GM12878 (cell line): Measurements from ENCODE around the gene IPO5. TPM values are rescaled to one million over a fixed set of nuclear protein-coding genes. Genes with fewer than 3 reads are reported as not detected.

Source experiments
- ATAC-seq: fragments of 200-7000 bp; cut with Tn5 transposase; 3 replicates; pipeline ENCODE4 v1.9.1; 2020; ENCODE audit warnings: mild to moderate bottlenecking, moderate library complexity
- BruUV-seq: library from RNA; stranded (reverse); fragments of 400-500 nt; replicated peaks from 2 replicates; lab custom pipeline; 2021; lab: Mats Ljungman, UMichigan
- CTCF ChIA-PET: fragments of 300-600 bp; sonication (Branson Sonifier 250); formaldehyde crosslinking; extraction: SDS; loops from one replicate; lab custom pipeline; 2021; ENCODE audit warnings: inconsistent platforms; lab: Yijun Ruan, JAX
- POLR2A ChIA-PET: fragments of 350-600 bp; formaldehyde crosslinking; extraction: SDS; loops from one replicate; lab custom pipeline; 2021; ENCODE audit warnings: inconsistent platforms; lab: Charles Lee
- RAD21 ChIA-PET: fragments of 300-600 bp; sonication (Branson Sonifier 250); formaldehyde crosslinking; loops from one replicate; lab custom pipeline; 2023; ENCODE audit warnings: antibody characterized with exemption; ENCODE audit not compliant: unreplicated experiment; lab: Charles Lee
- SMC1A ChIA-PET: fragments of 300-600 bp; sonication (Branson Sonifier 250); formaldehyde crosslinking; loops from one replicate; lab custom pipeline; 2023; ENCODE audit not compliant: unreplicated experiment, uncharacterized antibody; lab: Charles Lee
- DNase-seq: peaks from one replicate; pipeline ENCODE4 v3.0.0-alpha.2; 2011; ENCODE audit warnings: low read depth, low spot score
- FAIRE-seq: peaks from 3 replicates; lab custom pipeline; 2011; peaks lifted over from hg19 to GRCh38; lab: Jason Lieb, UNC
- H2AFZ ChIP-seq: 2 replicates; pipeline ENCODE4 v1.6.0; 2011; ENCODE audit warnings: low read depth, low read length, control low read depth; ENCODE audit not compliant: control insufficient read depth
- H3K27ac ChIP-seq: 2 replicates; pipeline ENCODE4 v1.5.1; 2011; ENCODE audit warnings: control low read depth; ENCODE audit not compliant: control insufficient read depth, insufficient read depth
- H3K27me3 ChIP-seq, 2 experiments: replicated peaks in 1 of 2; 2 replicates each; pipeline versions ENCODE4 v1.6.0 to v1.6.1; 2011; ENCODE audit warnings: low read length in 1 of 2; ENCODE audit not compliant: control insufficient read depth in 2 of 2, insufficient read depth in 2 of 2
- H3K36me3 ChIP-seq, 2 experiments: 2 replicates each; pipeline ENCODE4 v1.5.1; 2011; ENCODE audit warnings: low read length in 1 of 2; ENCODE audit not compliant: control insufficient read depth in 2 of 2, insufficient read depth in 2 of 2
- H3K4me1 ChIP-seq: 2 replicates; pipeline ENCODE4 v1.6.1; 2011; ENCODE audit warnings: mild to moderate bottlenecking, low read length, moderate library complexity, mixed read lengths; ENCODE audit not compliant: control insufficient read depth, insufficient read depth
- H3K4me2 ChIP-seq: 2 replicates; pipeline ENCODE4 v1.6.0; 2011; ENCODE audit warnings: control low read depth; ENCODE audit not compliant: control insufficient read depth, insufficient read depth
- H3K4me3 ChIP-seq: fragments of 200-600 bp; sonication (generic); 2 replicates; pipeline ENCODE4 v1.5.1; 2016
- H3K79me2 ChIP-seq: 2 replicates; pipeline ENCODE4 v1.6.0; 2011; ENCODE audit warnings: low read length; ENCODE audit not compliant: control insufficient read depth, insufficient read depth
- H3K9ac ChIP-seq: 2 replicates; pipeline ENCODE4 v1.8.0; 2011; ENCODE audit warnings: low read length, control low read depth, mixed read lengths; ENCODE audit not compliant: control insufficient read depth, insufficient read depth
- H3K9me3 ChIP-seq: replicated peaks from 3 replicates; pipeline ENCODE4 v1.5.1; 2011; ENCODE audit warnings: mild to moderate bottlenecking, low read length; ENCODE audit not compliant: control insufficient read depth, insufficient read depth
- H4K20me1 ChIP-seq: 2 replicates; pipeline ENCODE4 v1.6.0; 2011; ENCODE audit not compliant: control insufficient read depth, insufficient read depth
- BCL11A ChIP-seq: IDR thresholded peaks from 2 replicates; pipeline ENCODE4 v1.6.1; 2011; ENCODE audit warnings: low read depth, low read length
- CBX3 ChIP-seq: fragments of 200-600 bp; sonication (generic); IDR thresholded peaks from 2 replicates; pipeline ENCODE4 v1.6.1; 2016; ENCODE audit warnings: low read depth, borderline replicate concordance
- EZH2 ChIP-seq: IDR thresholded peaks from 2 replicates; pipeline ENCODE4 v1.6.1; 2012; ENCODE audit warnings: low read depth, mild to moderate bottlenecking, control low read depth, inconsistent platforms, low read length, borderline replicate concordance; ENCODE audit not compliant: control insufficient read depth
- IRF4 ChIP-seq: IDR thresholded peaks from 2 replicates; pipeline ENCODE4 v1.6.1; 2011; ENCODE audit warnings: low read depth, low read length
- JUNB ChIP-seq: IDR thresholded peaks from 2 replicates; pipeline ENCODE4 v1.6.1; 2016; ENCODE audit warnings: antibody characterized with exemption, mild to moderate bottlenecking
- MTA2 ChIP-seq: fragments of 450-650 bp; IDR thresholded peaks from 2 replicates; pipeline ENCODE4 v1.6.1; 2016; ENCODE audit warnings: low read depth, mild to moderate bottlenecking, moderate library complexity
- NR2C1 ChIP-seq: fragments of 450-650 bp; IDR thresholded peaks from 2 replicates; pipeline ENCODE4 v1.6.1; 2017; ENCODE audit warnings: antibody characterized with exemption, mild to moderate bottlenecking, moderate library complexity
- POLR2AphosphoS2 ChIP-seq: IDR thresholded peaks from 2 replicates; pipeline ENCODE4 v1.6.1; 2011; ENCODE audit warnings: low read depth, mild to moderate bottlenecking, low read length, improper control_type of control experiment, moderate library complexity
- RAD51 ChIP-seq: fragments of 450-650 bp; IDR thresholded peaks from 2 replicates; pipeline ENCODE4 v1.6.1; 2016; ENCODE audit warnings: moderate library complexity, mild to moderate bottlenecking, inconsistent platforms
- TCF3 ChIP-seq: IDR thresholded peaks from 2 replicates; pipeline ENCODE4 v1.6.1; 2012; ENCODE audit warnings: low read depth, mild to moderate bottlenecking, low read length, borderline replicate concordance; ENCODE audit not compliant: insufficient read depth
- ZBED1 ChIP-seq: IDR thresholded peaks from 2 replicates; pipeline ENCODE4 v1.6.1; 2016; ENCODE audit warnings: borderline replicate concordance
- ZBTB4 ChIP-seq: fragments of 450-650 bp; formaldehyde crosslinking; IDR thresholded peaks from 2 replicates; pipeline ENCODE4 v1.4.0; 2022; ENCODE audit warnings: mild to moderate bottlenecking, moderate library complexity
- ZNF207 ChIP-seq: fragments of 450-650 bp; IDR thresholded peaks from 2 replicates; pipeline ENCODE4 v1.6.1; 2014; ENCODE audit warnings: antibody characterized with exemption, mild to moderate bottlenecking, borderline replicate concordance
- WGBS: methylation state at CpG from one replicate; pipeline ENCODE4 v1.1.6; 2016; ENCODE audit warnings: low lambda C conversion rate; ENCODE audit not compliant: insufficient replicate concordance, insufficient coverage; ENCODE audit errors: missing lambda C conversion rate; 5-methylcytosine and 5-hydroxymethylcytosine counted together
- in situ Hi-C: fragments of 300-500 bp; cut with MboI; formaldehyde crosslinking; loops from 9 replicates; pipeline ENCODE4 v1.14.3; 2018; ENCODE audit warnings: mixed read lengths
- intact Hi-C: fragments of 100-400 bp; cut with micrococcal nuclease; formaldehyde crosslinking; loops from one replicate; pipeline ENCODE4 v1.14.2; 2022; ENCODE audit not compliant: unreplicated experiment
- polyA plus RNA-seq, 11 experiments: library from polyadenylated mRNA; depleted of rRNA in 4 of 11; unstranded in 6 of 11; stranded (reverse) in 5 of 11; fragments of >200 nt; fragmentation: Nextera tagmentation in 4 of 11; fragmentation: Illumina TruSeq in 1 of 11; extraction: Ambion mirVana in 4 of 11; extraction: Trizol in 1 of 11; gene quantifications; 1 replicate in 1 of 11; 2 replicates in 10 of 11; pipeline versions ENCODE4 v1.2.1 to v1.2.3, GENCODE V29; 2011 to 2016; ENCODE audit warnings: inconsistent platforms in 2 of 11, missing spikeins in 2 of 11, low read depth in 1 of 11
- total RNA-seq, 4 experiments: library from RNA; depleted of rRNA in 3 of 4; stranded (reverse); fragments of >200 nt in 3 of 4; fragmentation: Illumina TruSeq in 1 of 4; extraction: Trizol in 1 of 4; gene quantifications; 2 replicates each; pipeline versions ENCODE4 v1.2.1 to v1.2.3, GENCODE V29; 2013 to 2021
- TF ChIP-seq, protein P1 (sequence below): IDR thresholded peaks from 2 replicates; pipeline ENCODE4 v1.6.1; 2012; ENCODE audit warnings: mild to moderate bottlenecking, low read depth, low read length
- TF ChIP-seq, protein P2 (sequence below): fragments of 450-650 bp; IDR thresholded peaks from 2 replicates; pipeline ENCODE4 v1.6.1; 2016; ENCODE audit warnings: mild to moderate bottlenecking
- TF ChIP-seq, protein P3 (sequence below): IDR thresholded peaks from 2 replicates; pipeline ENCODE4 v1.6.1; 2012; ENCODE audit warnings: low read depth, low read length, improper control_type of control experiment

IPO5 gene
- total and polyA plus RNA-seq, 10 of the 15 experiments (the other 5 are each of a cell fraction or from before 2014, with no cell fraction given): 45.7 to 196 (median 134) TPM

- TF ChIP-seq, protein P1, sequence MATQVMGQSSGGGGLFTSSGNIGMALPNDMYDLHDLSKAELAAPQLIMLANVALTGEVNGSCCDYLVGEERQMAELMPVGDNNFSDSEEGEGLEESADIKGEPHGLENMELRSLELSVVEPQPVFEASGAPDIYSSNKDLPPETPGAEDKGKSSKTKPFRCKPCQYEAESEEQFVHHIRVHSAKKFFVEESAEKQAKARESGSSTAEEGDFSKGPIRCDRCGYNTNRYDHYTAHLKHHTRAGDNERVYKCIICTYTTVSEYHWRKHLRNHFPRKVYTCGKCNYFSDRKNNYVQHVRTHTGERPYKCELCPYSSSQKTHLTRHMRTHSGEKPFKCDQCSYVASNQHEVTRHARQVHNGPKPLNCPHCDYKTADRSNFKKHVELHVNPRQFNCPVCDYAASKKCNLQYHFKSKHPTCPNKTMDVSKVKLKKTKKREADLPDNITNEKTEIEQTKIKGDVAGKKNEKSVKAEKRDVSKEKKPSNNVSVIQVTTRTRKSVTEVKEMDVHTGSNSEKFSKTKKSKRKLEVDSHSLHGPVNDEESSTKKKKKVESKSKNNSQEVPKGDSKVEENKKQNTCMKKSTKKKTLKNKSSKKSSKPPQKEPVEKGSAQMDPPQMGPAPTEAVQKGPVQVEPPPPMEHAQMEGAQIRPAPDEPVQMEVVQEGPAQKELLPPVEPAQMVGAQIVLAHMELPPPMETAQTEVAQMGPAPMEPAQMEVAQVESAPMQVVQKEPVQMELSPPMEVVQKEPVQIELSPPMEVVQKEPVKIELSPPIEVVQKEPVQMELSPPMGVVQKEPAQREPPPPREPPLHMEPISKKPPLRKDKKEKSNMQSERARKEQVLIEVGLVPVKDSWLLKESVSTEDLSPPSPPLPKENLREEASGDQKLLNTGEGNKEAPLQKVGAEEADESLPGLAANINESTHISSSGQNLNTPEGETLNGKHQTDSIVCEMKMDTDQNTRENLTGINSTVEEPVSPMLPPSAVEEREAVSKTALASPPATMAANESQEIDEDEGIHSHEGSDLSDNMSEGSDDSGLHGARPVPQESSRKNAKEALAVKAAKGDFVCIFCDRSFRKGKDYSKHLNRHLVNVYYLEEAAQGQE: no peak
- TF ChIP-seq ZNF207: no peak
- no peak for TF ChIP-seq TCF3
Observed at GRCh38 chr13:98059276-98059675, 105.8 kb downstream of the IPO5 start (continued).

GRCh38 chr13:98060282-98060681 is 106.8 kb downstream of the IPO5 start:
- Histone ChIP-seq H3K79me2 (no peaks in the 10 kb centered on the region), H3K27me3 (no peaks in the 10 kb centered on the region), H4K20me1 (no peaks in the 10 kb centered on the region), H3K4me1 (no peaks in the 10 kb centered on the region), H3K4me3 (no peak overlapping the region), H3K4me2 (no peak overlapping the region), H3K9ac (no peak overlapping the region), H3K27ac (no peak overlapping the region), H3K9me3 (no peaks in the 10 kb centered on the region), H3K36me3 (no peaks in the 10 kb centered on the region), H2AFZ (no peak overlapping the region)
- intact Hi-C loops (no loop called here), in situ Hi-C loops (no loop called here)
- no peak; the same call in 2 of the 3 replicates for ATAC-seq
- RAD21 ChIA-PET: no interaction called here
- BruUV-seq: no TSS peak
- FAIRE-seq: no peak
- no peak for DNase-seq
- CTCF ChIA-PET: no interaction called here
- 83% methylated on average over 3 of the region's 3 CpGs for WGBS
- SMC1A ChIA-PET: interaction anchor here (0.6 kb wide), 1 partner anchor 107 kb away, joined by 3 read pairs; the partner anchor contains the start of gene IPO5
- POLR2A ChIA-PET: interaction anchor here (0.6 kb wide), 1 partner anchor 11 kb away, joined by 5 read pairs; no protein-coding TSS in a partner anchor
- TF ChIP-seq JUNB (no peak), CBX3 (no peak), POLR2AphosphoS2 (no peak), ZBTB4 (CRISPR knock-in tag) (no peak), BCL11A (no peak), ZBED1 (no peak), EZH2 (no peak), IRF4 (no peak), NR2C1 (no peak), MTA2 (no peak), RAD51 (no peak)
- TF ChIP-seq, protein P2, sequence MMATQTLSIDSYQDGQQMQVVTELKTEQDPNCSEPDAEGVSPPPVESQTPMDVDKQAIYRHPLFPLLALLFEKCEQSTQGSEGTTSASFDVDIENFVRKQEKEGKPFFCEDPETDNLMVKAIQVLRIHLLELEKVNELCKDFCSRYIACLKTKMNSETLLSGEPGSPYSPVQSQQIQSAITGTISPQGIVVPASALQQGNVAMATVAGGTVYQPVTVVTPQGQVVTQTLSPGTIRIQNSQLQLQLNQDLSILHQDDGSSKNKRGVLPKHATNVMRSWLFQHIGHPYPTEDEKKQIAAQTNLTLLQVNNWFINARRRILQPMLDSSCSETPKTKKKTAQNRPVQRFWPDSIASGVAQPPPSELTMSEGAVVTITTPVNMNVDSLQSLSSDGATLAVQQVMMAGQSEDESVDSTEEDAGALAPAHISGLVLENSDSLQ: no peak
- TF ChIP-seq, protein P3, sequence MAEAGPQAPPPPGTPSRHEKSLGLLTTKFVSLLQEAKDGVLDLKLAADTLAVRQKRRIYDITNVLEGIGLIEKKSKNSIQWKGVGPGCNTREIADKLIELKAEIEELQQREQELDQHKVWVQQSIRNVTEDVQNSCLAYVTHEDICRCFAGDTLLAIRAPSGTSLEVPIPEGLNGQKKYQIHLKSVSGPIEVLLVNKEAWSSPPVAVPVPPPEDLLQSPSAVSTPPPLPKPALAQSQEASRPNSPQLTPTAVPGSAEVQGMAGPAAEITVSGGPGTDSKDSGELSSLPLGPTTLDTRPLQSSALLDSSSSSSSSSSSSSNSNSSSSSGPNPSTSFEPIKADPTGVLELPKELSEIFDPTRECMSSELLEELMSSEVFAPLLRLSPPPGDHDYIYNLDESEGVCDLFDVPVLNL: no peak
